ENCODE data around the gene ETV1. TPM values are rescaled to one million over a fixed set of nuclear protein-coding genes. Genes with fewer than 3 reads are reported as not detected.

ETV1 gene
- total and polyA plus RNA-seq, 7 experiments from 2014 or later, result 0.39 TPM; not detected in 6

DNA sequence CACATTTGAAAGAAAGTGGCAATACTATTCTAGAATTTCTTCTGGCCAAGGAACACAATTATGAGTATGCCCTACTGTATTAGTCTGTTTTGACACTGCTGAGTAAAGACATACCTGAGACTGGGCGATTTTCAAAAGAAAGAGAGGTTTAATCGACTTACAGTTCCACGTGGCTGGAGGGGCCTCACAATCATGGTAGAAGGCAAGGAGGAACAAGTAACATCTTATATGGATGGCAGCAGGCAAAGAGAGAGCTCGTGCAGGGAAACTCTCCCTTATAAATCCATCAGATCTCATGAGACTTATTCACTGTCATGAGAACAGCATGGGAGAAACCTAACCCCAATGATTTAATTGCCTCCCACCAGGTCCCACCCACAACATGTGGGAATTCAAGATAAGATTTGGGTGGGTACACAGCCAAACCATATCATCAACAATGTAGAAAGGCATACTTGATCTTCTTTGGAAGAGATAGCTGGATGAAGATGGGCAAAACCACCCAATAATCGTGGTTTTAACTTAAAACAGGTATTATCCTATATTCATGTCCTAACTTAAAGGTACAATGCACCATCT lies 113.9 kb downstream of the ETV1 start:
- ChIA-PET POLR2A (no interaction called here), CTCF (no interaction called here)
- ATAC-seq, result no peak
- H3K9me3 ChIP-seq (ENCODE audit: control insufficient read depth in 2 of 3, low read length in 3 of 3), result no peaks in the 10 kb centered on the region
- H3K36me3 ChIP-seq (ENCODE audit: control insufficient read depth in 2 of 3, insufficient read depth in 3 of 3, low read length in 3 of 3), result no peaks in the 10 kb centered on the region
- Mint-ChIP-seq H3K27me3 (no peaks in the 10 kb centered on the region), H3K36me3 (no peaks in the 10 kb centered on the region), H3K4me1 (no peaks in the 10 kb centered on the region), H3K4me3 (no peak overlapping the region), H3K27ac (no peak overlapping the region), H3K9me3 (peaks cover 0 to 22% (median 3%) of the 10 kb centered on the region in 11 donors)
- intact Hi-C loops (cut with micrococcal nuclease), result no loop called here
- no peaks in the 10 kb centered on the region for H3K27me3 ChIP-seq (ENCODE audit: control insufficient read depth in 2 of 2, insufficient read depth in 2 of 2, low read length in 2 of 2)
- no peak overlapping the region for H3K27ac ChIP-seq (ENCODE audit: low read depth, low read length)
- H3K4me3 ChIP-seq (ENCODE audit: low read length), result no peak overlapping the region
- no peak for DNase-seq
- no peaks in the 10 kb centered on the region for H3K4me1 ChIP-seq (ENCODE audit: control insufficient read depth in 2 of 2, insufficient read depth in 2 of 2, low read length in 2 of 2)

- no peak for DNase-seq
- no peaks in the 10 kb centered on the region for H3K36me3 ChIP-seq (ENCODE audit: control insufficient read depth in 2 of 3, insufficient read depth in 3 of 3, low read length in 3 of 3)
- H3K27me3 ChIP-seq (ENCODE audit: control insufficient read depth in 2 of 2, insufficient read depth in 2 of 2, low read length in 2 of 2), result no peaks in the 10 kb centered on the region
- Mint-ChIP-seq H3K4me3 (no peak overlapping the region), H3K9me3 (peaks cover 0 to 22% (median 3%) of the 10 kb centered on the region in 11 donors), H3K4me1 (no peaks in the 10 kb centered on the region), H3K27me3 (no peaks in the 10 kb centered on the region), H3K27ac (no peak overlapping the region), H3K36me3 (no peaks in the 10 kb centered on the region)
- intact Hi-C loops (cut with micrococcal nuclease), result no loop called here
- ATAC-seq, result no peak
- H3K4me1 ChIP-seq (ENCODE audit: control insufficient read depth in 2 of 2, insufficient read depth in 2 of 2, low read length in 2 of 2), result no peaks in the 10 kb centered on the region
- H3K4me3 ChIP-seq (ENCODE audit: low read length), result no peak overlapping the region
- POLR2A ChIA-PET, result no interaction called here
- H3K27ac ChIP-seq (ENCODE audit: low read depth, low read length), result no peak overlapping the region
- no peaks in the 10 kb centered on the region for H3K9me3 ChIP-seq (ENCODE audit: control insufficient read depth in 2 of 3, low read length in 3 of 3)
- CTCF ChIA-PET, result no interaction called here
These were observed 114.7 kb downstream of the ETV1 start for GRCh38 chr7:13874783-13875182.

GRCh38 chr7:13872709-13873108 lies 116.8 kb downstream of the ETV1 start:
- H3K4me3 ChIP-seq (ENCODE audit: low read length), result no peak overlapping the region
- Mint-ChIP-seq H3K27me3 (no peaks in the 10 kb centered on the region), H3K4me3 (no peak overlapping the region), H3K27ac (no peak overlapping the region), H3K9me3 (peaks cover 0 to 16% (median 4%) of the 10 kb centered on the region in 11 donors), H3K4me1 (no peaks in the 10 kb centered on the region), H3K36me3 (no peaks in the 10 kb centered on the region)
- ATAC-seq, result no peak
- no peak for DNase-seq
- ChIA-PET CTCF (no interaction called here), POLR2A (no interaction called here)
- intact Hi-C loops (cut with micrococcal nuclease), result no loop called here
- H3K4me1 ChIP-seq (ENCODE audit: control insufficient read depth in 2 of 2, insufficient read depth in 2 of 2, low read length in 2 of 2), result no peaks in the 10 kb centered on the region
- H3K27me3 ChIP-seq (ENCODE audit: control insufficient read depth in 2 of 2, insufficient read depth in 2 of 2, low read length in 2 of 2), result no peaks in the 10 kb centered on the region
- no peak overlapping the region for H3K27ac ChIP-seq (ENCODE audit: low read depth, low read length)
- no peaks in the 10 kb centered on the region for H3K36me3 ChIP-seq (ENCODE audit: control insufficient read depth in 2 of 3, insufficient read depth in 3 of 3, low read length in 3 of 3)
- H3K9me3 ChIP-seq (ENCODE audit: control insufficient read depth in 2 of 3, low read length in 3 of 3), result no peaks in the 10 kb centered on the region

DNA sequence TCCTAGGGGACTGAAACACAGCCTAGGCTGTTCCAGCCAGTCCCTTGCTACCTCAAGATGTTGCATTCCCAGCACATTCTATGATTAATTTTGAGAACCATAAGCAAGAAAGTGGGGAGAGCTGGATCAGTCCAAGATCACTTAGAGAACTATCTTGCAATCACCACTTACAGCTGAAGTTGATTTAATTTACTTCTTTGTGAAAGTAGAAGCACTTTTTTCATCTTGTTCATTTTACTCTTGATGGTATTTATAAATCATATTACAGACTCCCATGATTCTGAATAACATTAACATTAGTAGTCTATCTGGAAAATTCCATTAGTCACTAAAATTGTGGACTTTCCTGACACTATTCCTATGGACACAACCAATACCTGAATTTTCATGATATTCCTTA lies 118.5 kb downstream of the ETV1 start:
- POLR2A ChIA-PET, result no interaction called here
- Mint-ChIP-seq H3K27ac (no peak overlapping the region), H3K4me3 (no peak overlapping the region), H3K36me3 (no peaks in the 10 kb centered on the region), H3K9me3 (peaks cover 0 to 16% (median 5%) of the 10 kb centered on the region in 11 donors), H3K4me1 (no peaks in the 10 kb centered on the region), H3K27me3 (no peaks in the 10 kb centered on the region)
- no peak for ATAC-seq
- intact Hi-C loops (cut with micrococcal nuclease), result no loop called here
- no peak for DNase-seq
- Histone ChIP-seq H3K36me3 (ENCODE audit: control insufficient read depth in 2 of 3, insufficient read depth in 3 of 3, low read length in 3 of 3) (no peaks in the 10 kb centered on the region), H3K27me3 (ENCODE audit: control insufficient read depth in 2 of 2, insufficient read depth in 2 of 2, low read length in 2 of 2) (no peaks in the 10 kb centered on the region), H3K9me3 (ENCODE audit: control insufficient read depth in 2 of 3, low read length in 3 of 3) (no peaks in the 10 kb centered on the region), H3K4me1 (ENCODE audit: control insufficient read depth in 2 of 2, insufficient read depth in 2 of 2, low read length in 2 of 2) (no peaks in the 10 kb centered on the region), H3K4me3 (ENCODE audit: low read length) (no peak overlapping the region), H3K27ac (ENCODE audit: low read depth, low read length) (no peak overlapping the region)
- CTCF ChIA-PET, result no interaction called here

DNA sequence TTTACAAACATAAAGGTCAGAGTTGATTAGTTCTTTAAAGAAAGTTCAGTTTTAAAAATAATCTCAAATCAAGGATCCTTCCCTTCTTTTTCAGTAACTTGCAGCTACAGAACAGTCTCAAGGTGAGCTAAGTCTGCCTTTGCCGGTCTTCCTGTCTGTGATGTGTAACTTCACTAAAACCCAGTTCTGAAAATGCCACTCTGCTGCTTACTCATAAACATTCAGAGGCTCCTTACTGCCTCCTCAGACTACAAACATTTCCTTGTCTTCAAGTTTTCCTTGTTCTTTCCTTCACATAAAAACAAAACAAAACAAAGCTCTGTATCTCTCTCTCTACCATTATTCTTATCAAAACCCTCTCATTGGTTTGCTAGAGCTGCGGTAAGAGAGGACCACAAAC lies 128.7 kb downstream of the ETV1 start:
- H3K9me3 Mint-ChIP-seq, result peaks cover 0 to 1% (median 0%) of the 10 kb centered on the region in 11 donors
- Histone ChIP-seq H3K9me3 (ENCODE audit: control insufficient read depth in 2 of 3, low read length in 3 of 3) (no peaks in the 10 kb centered on the region), H3K27ac (ENCODE audit: low read depth, low read length) (no peak overlapping the region), H3K4me3 (ENCODE audit: low read length) (no peak overlapping the region), H3K27me3 (ENCODE audit: control insufficient read depth in 2 of 2, insufficient read depth in 2 of 2, low read length in 2 of 2) (no peaks in the 10 kb centered on the region), H3K36me3 (ENCODE audit: control insufficient read depth in 2 of 3, insufficient read depth in 3 of 3, low read length in 3 of 3) (no peaks in the 10 kb centered on the region), H3K4me1 (ENCODE audit: control insufficient read depth in 2 of 2, insufficient read depth in 2 of 2, low read length in 2 of 2) (no peaks in the 10 kb centered on the region)
- no peak overlapping the region for H3K4me3 Mint-ChIP-seq
- H3K36me3 Mint-ChIP-seq, result no peaks in the 10 kb centered on the region
- intact Hi-C loops (cut with micrococcal nuclease), result no loop called here
- DNase-seq (no peak), ATAC-seq (no peak)
- CTCF ChIA-PET, result no interaction called here
- POLR2A ChIA-PET, result no interaction called here
- no peak overlapping the region for H3K27ac Mint-ChIP-seq
- no peaks in the 10 kb centered on the region for H3K4me1 Mint-ChIP-seq
- no peaks in the 10 kb centered on the region for H3K27me3 Mint-ChIP-seq

DNA sequence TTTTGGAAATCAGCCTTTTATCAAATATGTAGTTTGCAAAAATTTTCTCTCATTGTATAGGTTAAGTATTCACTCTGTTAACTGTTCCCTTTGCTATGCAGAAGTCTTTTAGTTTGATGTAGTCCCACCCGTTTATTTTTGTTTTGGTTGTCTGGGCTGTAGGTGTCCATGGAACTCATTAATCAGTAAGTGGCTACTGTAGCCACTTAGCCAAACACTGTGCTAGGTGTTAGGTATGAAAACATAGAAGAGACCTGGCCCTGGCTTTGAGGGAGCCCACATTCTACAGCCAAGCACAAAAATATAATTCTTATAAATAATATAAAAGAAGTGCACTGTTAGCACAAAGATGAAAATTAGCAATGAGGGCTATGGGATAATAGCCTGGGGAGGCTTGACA lies 133.5 kb downstream of the ETV1 start:
- no peaks in the 10 kb centered on the region for H3K4me1 Mint-ChIP-seq
- H3K27ac ChIP-seq (ENCODE audit: low read depth, low read length), result no peak overlapping the region
- ChIA-PET POLR2A (no interaction called here), CTCF (no interaction called here)
- intact Hi-C loops (cut with micrococcal nuclease), result no loop called here
- no peaks in the 10 kb centered on the region for H3K27me3 ChIP-seq (ENCODE audit: control insufficient read depth in 2 of 2, insufficient read depth in 2 of 2, low read length in 2 of 2)
- no peaks in the 10 kb centered on the region for H3K9me3 Mint-ChIP-seq
- DNase-seq (no peak), ATAC-seq (no peak)
- no peak overlapping the region for H3K4me3 Mint-ChIP-seq
- no peaks in the 10 kb centered on the region for H3K9me3 ChIP-seq (ENCODE audit: control insufficient read depth in 2 of 3, low read length in 3 of 3)
- H3K36me3 ChIP-seq (ENCODE audit: control insufficient read depth in 2 of 3, insufficient read depth in 3 of 3, low read length in 3 of 3), result no peaks in the 10 kb centered on the region
- H3K27me3 Mint-ChIP-seq, result no peaks in the 10 kb centered on the region
- H3K4me1 ChIP-seq (ENCODE audit: control insufficient read depth in 2 of 2, insufficient read depth in 2 of 2, low read length in 2 of 2), result peaks cover 0 to under 1% of the 10 kb centered on the region in 2 donors
- no peak overlapping the region for H3K27ac Mint-ChIP-seq
- H3K36me3 Mint-ChIP-seq, result no peaks in the 10 kb centered on the region
- no peak overlapping the region for H3K4me3 ChIP-seq (ENCODE audit: low read length)

GRCh38 chr7:13852281-13852968 lies 137.0 kb downstream of the ETV1 start:
- Histone ChIP-seq H3K4me1 (ENCODE audit: control insufficient read depth in 2 of 2, insufficient read depth in 2 of 2, low read length in 2 of 2) (peaks cover 0 to 18% of the 10 kb centered on the region in 2 donors), H3K27ac (ENCODE audit: low read depth, low read length) (no peak overlapping the region), H3K9me3 (ENCODE audit: control insufficient read depth in 2 of 3, low read length in 3 of 3) (no peaks in the 10 kb centered on the region), H3K4me3 (ENCODE audit: low read length) (no peak overlapping the region), H3K27me3 (ENCODE audit: control insufficient read depth in 2 of 2, insufficient read depth in 2 of 2, low read length in 2 of 2) (no peaks in the 10 kb centered on the region), H3K36me3 (ENCODE audit: control insufficient read depth in 2 of 3, insufficient read depth in 3 of 3, low read length in 3 of 3) (no peaks in the 10 kb centered on the region)
- Mint-ChIP-seq H3K4me3 (no peak overlapping the region), H3K27me3 (no peaks in the 10 kb centered on the region), H3K27ac (no peak overlapping the region), H3K36me3 (no peaks in the 10 kb centered on the region), H3K9me3 (peaks cover 0 to 4% (median 0%) of the 10 kb centered on the region in 11 donors), H3K4me1 (peaks cover 0 to 16% (median 2%) of the 10 kb centered on the region in 7 donors)
- DNase-seq (no peak), ATAC-seq (no peak)
- intact Hi-C loops (cut with micrococcal nuclease), result no loop called here
- CTCF ChIA-PET, result no interaction called here
- POLR2A ChIA-PET, result no interaction called here

All from naive thymus-derived CD4-positive, alpha-beta T cell (primary cell).